Uterus (tissue), 4 donors: Measurements from ENCODE around the gene MTMR1. TPM values are rescaled to one million over a fixed set of nuclear protein-coding genes. Genes with fewer than 3 reads are reported as not detected.

ENCODE experiments used
- DNase-seq, 2 donors: peaks; one replicate each; pipeline ENCODE4 v3.0.0-alpha.2; 2019 to 2020
- H3K27ac ChIP-seq, 2 donors: fragments of 200-600 bp; sonication (generic); 1 replicate in 1 of 2; 2 replicates in 1 of 2; pipeline ENCODE4 v1.5.1; 2016 to 2018
- H3K27me3 ChIP-seq, 2 donors: fragments of 200-600 bp; sonication (generic); one replicate each; pipeline ENCODE4 v1.5.1; 2018 to 2019; ENCODE audit warnings: control low read depth in 1 of 2
- H3K36me3 ChIP-seq, 2 donors: fragments of 200-600 bp; sonication (generic); one replicate each; pipeline ENCODE4 v1.5.1; 2019; ENCODE audit warnings: control low read depth in 1 of 2
- H3K4me1 ChIP-seq, 2 donors: fragments of 200-600 bp; sonication (generic); one replicate each; pipeline ENCODE4 v1.5.1; 2018 to 2019; ENCODE audit warnings: control low read depth in 1 of 2
- H3K4me3 ChIP-seq, 2 donors: fragments of 200-600 bp; sonication (generic); 1 replicate in 1 of 2; 2 replicates in 1 of 2; pipeline ENCODE4 v1.5.1; 2018 to 2019; ENCODE audit warnings: mild to moderate bottlenecking in 1 of 2
- H3K9me3 ChIP-seq, 2 donors: fragments of 200-600 bp; sonication (generic); one replicate each; pipeline ENCODE4 v1.5.1; 2019; ENCODE audit warnings: control low read depth in 1 of 2
- POLR2A ChIP-seq, 2 donors: fragments of 450-650 bp; IDR thresholded peaks; one replicate each; pipeline ENCODE4 v1.6.1; 2016; ENCODE audit warnings: antibody characterized with exemption in 2 of 2, mild to moderate bottlenecking in 1 of 2, moderate library complexity in 1 of 2
- intact Hi-C: fragments of 100-400 bp; cut with DNase I; formaldehyde crosslinking; loops from one replicate; pipeline ENCODE4 v1.15.1; 2023; ENCODE audit warnings: low total_unique reads
- total RNA-seq, 4 donors: library from RNA; depleted of rRNA in 3 of 4; stranded (reverse); fragments of >200 nt in 3 of 4; gene quantifications; one replicate each; pipeline versions ENCODE4 v1.1.0 to v1.2.4, GENCODE V29; 2014 to 2023
- TF ChIP-seq, protein P1 (sequence below), 4 experiments: fragments of 200-600 bp in 2 of 4; fragments of 450-650 bp in 2 of 4; sonication (generic) in 2 of 4; IDR thresholded peaks; one replicate each; pipeline ENCODE4 v1.5.1; 2016 to 2019; ENCODE audit warnings: antibody characterized with exemption in 4 of 4, mild to moderate bottlenecking in 2 of 4, moderate library complexity in 1 of 4
- donor health status: DM: yes; HTN: yes; CAD: no.

The MTMR1 gene
- total RNA-seq, 4 donors from 2014 or later, result 1.2 to 32.1 (median 20.6) TPM

GRCh38 chrX:150701377-150701776 is 8.2 kb downstream of the MTMR1 start:
- intact Hi-C loops, result no loop called here
- DNase-seq, result no peak

DNA sequence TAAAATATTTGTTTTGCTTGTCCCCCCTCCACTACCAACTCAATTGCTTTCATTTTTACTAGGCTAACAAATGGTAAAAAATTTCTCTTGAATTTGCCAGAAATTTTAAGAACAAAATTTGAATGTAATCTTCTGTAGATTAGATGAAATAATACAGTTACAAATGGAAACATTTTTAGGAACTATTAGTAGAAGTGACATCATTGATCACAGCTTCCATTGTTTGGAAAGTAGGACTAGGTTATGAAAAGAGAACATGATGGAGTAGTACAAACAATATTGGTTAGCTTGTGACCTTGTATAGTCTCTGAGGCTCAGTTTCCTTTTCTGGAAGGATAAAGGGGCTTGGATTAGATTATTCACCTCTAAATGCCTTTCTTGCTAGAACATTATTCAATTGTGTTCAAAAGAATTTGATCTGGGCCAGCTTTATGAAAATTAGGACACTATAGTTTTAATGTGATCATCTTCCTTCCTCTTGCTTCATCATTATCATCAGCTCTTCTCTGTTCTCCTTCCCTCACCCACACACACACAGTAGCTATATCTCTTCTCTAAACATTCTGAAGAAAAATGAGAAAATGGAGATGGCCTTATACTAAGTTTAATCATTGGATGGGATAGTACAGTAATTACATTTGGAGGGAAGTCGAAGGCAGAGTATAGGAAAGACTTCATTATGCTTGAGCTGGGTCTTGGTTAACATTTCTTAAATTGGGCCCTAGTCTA is 9.9 kb downstream of the MTMR1 start:
- TF ChIP-seq, protein P1, sequence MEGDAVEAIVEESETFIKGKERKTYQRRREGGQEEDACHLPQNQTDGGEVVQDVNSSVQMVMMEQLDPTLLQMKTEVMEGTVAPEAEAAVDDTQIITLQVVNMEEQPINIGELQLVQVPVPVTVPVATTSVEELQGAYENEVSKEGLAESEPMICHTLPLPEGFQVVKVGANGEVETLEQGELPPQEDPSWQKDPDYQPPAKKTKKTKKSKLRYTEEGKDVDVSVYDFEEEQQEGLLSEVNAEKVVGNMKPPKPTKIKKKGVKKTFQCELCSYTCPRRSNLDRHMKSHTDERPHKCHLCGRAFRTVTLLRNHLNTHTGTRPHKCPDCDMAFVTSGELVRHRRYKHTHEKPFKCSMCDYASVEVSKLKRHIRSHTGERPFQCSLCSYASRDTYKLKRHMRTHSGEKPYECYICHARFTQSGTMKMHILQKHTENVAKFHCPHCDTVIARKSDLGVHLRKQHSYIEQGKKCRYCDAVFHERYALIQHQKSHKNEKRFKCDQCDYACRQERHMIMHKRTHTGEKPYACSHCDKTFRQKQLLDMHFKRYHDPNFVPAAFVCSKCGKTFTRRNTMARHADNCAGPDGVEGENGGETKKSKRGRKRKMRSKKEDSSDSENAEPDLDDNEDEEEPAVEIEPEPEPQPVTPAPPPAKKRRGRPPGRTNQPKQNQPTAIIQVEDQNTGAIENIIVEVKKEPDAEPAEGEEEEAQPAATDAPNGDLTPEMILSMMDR (IDR thresholded peaks at IDR 0.05), result no peak
- TF ChIP-seq POLR2A (IDR thresholded peaks at IDR 0.05), result no peak
- no peak for DNase-seq
- intact Hi-C loops, result no loop called here
- H3K27ac ChIP-seq, result no peak overlapping the region
- no peak overlapping the region for H3K4me3 ChIP-seq
- no peaks in the 10 kb centered on the region for H3K27me3 ChIP-seq
- H3K9me3 ChIP-seq, result no peaks in the 10 kb centered on the region
- H3K4me1 ChIP-seq, result no peaks in the 10 kb centered on the region
- H3K36me3 ChIP-seq, result no peaks in the 10 kb centered on the region

More at GRCh38 chrX:150701377-150701776, 8.2 kb downstream of the MTMR1 start:
- no peaks in the 10 kb centered on the region for H3K4me1 ChIP-seq
- H3K27me3 ChIP-seq, result no peaks in the 10 kb centered on the region
- no peak overlapping the region for H3K4me3 ChIP-seq
- no peak overlapping the region for H3K27ac ChIP-seq
- no peaks in the 10 kb centered on the region for H3K9me3 ChIP-seq
- TF ChIP-seq, protein P1 (IDR thresholded peaks at IDR 0.05), result no peak
- no peak for TF ChIP-seq POLR2A (IDR thresholded peaks at IDR 0.05)
- no peaks in the 10 kb centered on the region for H3K36me3 ChIP-seq

DNA sequence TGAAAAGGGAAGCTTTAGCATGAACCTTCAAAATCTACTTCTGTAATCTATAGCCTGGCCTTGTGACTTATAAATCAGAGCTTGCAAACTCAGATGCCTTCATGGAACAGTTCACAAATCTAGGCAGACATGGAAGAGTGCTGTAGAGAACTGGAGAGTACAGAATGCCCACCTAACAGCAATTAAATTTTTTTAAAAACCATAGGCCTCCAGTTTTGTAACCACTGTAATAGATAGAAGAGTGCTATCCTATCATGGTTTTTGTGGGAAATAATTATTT is 10.4 kb downstream of the MTMR1 start:
- no peaks in the 10 kb centered on the region for H3K9me3 ChIP-seq
- intact Hi-C loops, result no loop called here
- H3K27me3 ChIP-seq, result no peaks in the 10 kb centered on the region
- TF ChIP-seq, protein P1 (IDR thresholded peaks at IDR 0.05), result no peak
- no peak for TF ChIP-seq POLR2A (IDR thresholded peaks at IDR 0.05)
- no peak overlapping the region for H3K4me3 ChIP-seq
- no peak for DNase-seq
- H3K4me1 ChIP-seq, result no peaks in the 10 kb centered on the region
- H3K27ac ChIP-seq, result no peak overlapping the region
- H3K36me3 ChIP-seq, result no peaks in the 10 kb centered on the region

DNA sequence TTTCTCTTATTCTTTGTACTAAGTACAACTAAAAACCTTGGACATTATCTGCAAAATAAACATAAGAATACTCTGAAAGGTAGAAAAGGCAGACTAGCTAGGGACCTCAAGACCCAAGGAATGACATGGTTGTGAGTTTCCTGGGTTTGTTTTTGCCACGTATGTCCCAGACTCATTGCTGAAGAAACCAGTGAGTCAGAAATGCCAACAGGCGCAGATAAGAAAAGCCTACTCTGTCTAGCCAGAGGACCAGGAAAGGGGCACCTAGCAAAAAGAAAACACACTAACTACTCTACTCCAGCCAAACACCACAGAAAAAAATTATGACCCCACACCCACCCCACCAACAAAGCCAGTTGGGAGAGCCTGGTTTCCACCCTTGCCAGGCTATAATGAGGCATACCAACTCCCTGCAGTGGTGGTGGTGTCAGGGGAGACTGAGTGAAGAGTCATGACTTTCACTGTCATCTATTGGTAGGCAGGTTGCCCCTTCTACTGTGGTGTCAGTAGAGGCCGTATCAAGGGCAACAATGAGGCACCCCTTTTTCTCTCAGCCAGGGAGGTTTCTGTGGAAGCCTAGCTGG is 10.9 kb downstream of the MTMR1 start:
- intact Hi-C loops, result no loop called here
- H3K4me1 ChIP-seq, result no peaks in the 10 kb centered on the region
- no peaks in the 10 kb centered on the region for H3K9me3 ChIP-seq
- no peaks in the 10 kb centered on the region for H3K36me3 ChIP-seq
- no peak for DNase-seq
- no peak overlapping the region for H3K4me3 ChIP-seq
- H3K27me3 ChIP-seq, result no peaks in the 10 kb centered on the region
- TF ChIP-seq, protein P1 (IDR thresholded peaks at IDR 0.05), result no peak
- no peak for TF ChIP-seq POLR2A (IDR thresholded peaks at IDR 0.05)
- no peak overlapping the region for H3K27ac ChIP-seq

DNA sequence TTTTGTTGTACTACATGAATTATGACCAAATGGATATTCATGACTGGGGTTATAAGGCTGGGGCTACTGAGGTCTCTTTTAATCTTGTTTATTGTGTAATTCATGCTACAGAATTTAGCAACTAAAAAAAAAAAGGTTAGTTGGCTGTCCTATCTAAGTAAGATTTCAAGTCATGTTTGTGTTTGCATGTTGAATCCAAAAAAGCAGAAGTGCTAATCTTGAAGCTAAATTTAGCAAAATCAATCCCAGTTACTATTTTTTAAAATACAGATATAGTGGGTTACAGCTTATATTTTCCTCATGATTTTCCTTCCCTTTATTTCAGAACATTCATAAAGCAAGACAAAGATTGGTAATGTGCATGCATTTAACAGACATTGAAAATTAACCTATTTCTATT is 19.4 kb downstream of the MTMR1 start:
- no peak for DNase-seq
- no peaks in the 10 kb centered on the region for H3K9me3 ChIP-seq
- intact Hi-C loops, result no loop called here

More for the DNA sequence above, 19.4 kb downstream of the MTMR1 start:
- Histone ChIP-seq H3K4me1 (no peaks in the 10 kb centered on the region), H3K4me3 (no peak overlapping the region), H3K27me3 (no peaks in the 10 kb centered on the region), H3K27ac (no peak overlapping the region), H3K36me3 (no peaks in the 10 kb centered on the region)
- no peak for TF ChIP-seq POLR2A (IDR thresholded peaks at IDR 0.05)
- TF ChIP-seq, protein P1 (IDR thresholded peaks at IDR 0.05), result no peak
